ENCODE data around the gene MBOAT1. TPM values are rescaled to one million over a fixed set of nuclear protein-coding genes. Genes with fewer than 3 reads are reported as not detected.

The MBOAT1 gene
- polyA plus RNA-seq, 3 donors: 6.8 to 59.1 (median 8.1) TPM

DNA sequence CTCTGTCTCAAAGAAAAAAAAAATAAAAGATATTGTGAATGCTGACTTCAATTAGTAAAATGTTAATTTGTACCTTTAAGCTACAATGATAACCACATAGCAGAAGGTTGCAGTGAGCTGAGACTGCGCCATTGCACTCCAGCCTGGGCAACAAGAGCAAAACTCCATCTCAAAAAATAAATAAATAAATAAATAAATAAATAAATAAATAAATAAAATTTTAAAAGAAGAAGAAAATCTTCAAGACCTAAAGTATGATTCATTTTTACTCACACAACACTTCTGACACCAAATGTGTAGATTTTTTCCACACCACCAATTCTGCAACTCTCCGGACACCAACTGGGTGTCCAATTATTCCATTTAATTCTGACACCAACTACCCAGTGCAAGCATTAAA is 28.8 kb upstream of the MBOAT1 start:
- H3K4me3 ChIP-seq (replicated peaks in 1 of 3; ENCODE audit: low read depth in 2 of 3, low read length in 3 of 3): no peak overlapping the region
- no peaks in the 10 kb centered on the region for H3K79me2 ChIP-seq (ENCODE audit: insufficient read depth, low read length)
- no peak for DNase-seq
- no peak overlapping the region for H3K27ac ChIP-seq (ENCODE audit: low read depth in 1 of 2, low read length in 2 of 2)
- Mint-ChIP-seq H3K4me1 (peaks cover 2% of the 10 kb centered on the region), H3K27ac (no peak overlapping the region), H3K9me3 (peaks cover 0 to 15% (median 2%) of the 10 kb centered on the region in 7 donors), H3K36me3 (no peaks in the 10 kb centered on the region), H3K27me3 (ENCODE audit: low read depth in 3 of 3) (peaks cover 0 to 3% (median 0%) of the 10 kb centered on the region in 3 donors), H3K4me3 (no peak overlapping the region)
- no peak overlapping the region for H3K9ac ChIP-seq (ENCODE audit: insufficient read depth, low read length, poor library complexity, severe bottlenecking)
- no peak overlapping the region for H2AFZ ChIP-seq (ENCODE audit: insufficient read depth, low read depth, low read length, poor library complexity, severe bottlenecking)
- WGBS (ENCODE audit: insufficient coverage): no CpG with 5 or more reads among the region's 2 CpGs
- intact Hi-C loops (cut with micrococcal nuclease): no loop called here
- H4K20me1 ChIP-seq (ENCODE audit: insufficient read depth, low read length): no peaks in the 10 kb centered on the region
- H3K27me3 ChIP-seq (ENCODE audit: control insufficient read depth in 2 of 2, insufficient read depth in 2 of 2, low read length in 2 of 2): no peaks in the 10 kb centered on the region
- H3K4me2 ChIP-seq (replicated peaks; ENCODE audit: extremely low read depth, low read length, poor library complexity, severe bottlenecking): no peak overlapping the region
- TF ChIP-seq, protein P1, sequence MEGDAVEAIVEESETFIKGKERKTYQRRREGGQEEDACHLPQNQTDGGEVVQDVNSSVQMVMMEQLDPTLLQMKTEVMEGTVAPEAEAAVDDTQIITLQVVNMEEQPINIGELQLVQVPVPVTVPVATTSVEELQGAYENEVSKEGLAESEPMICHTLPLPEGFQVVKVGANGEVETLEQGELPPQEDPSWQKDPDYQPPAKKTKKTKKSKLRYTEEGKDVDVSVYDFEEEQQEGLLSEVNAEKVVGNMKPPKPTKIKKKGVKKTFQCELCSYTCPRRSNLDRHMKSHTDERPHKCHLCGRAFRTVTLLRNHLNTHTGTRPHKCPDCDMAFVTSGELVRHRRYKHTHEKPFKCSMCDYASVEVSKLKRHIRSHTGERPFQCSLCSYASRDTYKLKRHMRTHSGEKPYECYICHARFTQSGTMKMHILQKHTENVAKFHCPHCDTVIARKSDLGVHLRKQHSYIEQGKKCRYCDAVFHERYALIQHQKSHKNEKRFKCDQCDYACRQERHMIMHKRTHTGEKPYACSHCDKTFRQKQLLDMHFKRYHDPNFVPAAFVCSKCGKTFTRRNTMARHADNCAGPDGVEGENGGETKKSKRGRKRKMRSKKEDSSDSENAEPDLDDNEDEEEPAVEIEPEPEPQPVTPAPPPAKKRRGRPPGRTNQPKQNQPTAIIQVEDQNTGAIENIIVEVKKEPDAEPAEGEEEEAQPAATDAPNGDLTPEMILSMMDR (IDR thresholded peaks at IDR 0.05): no peak
- no peaks in the 10 kb centered on the region for H3K4me1 ChIP-seq (ENCODE audit: control insufficient read depth in 1 of 2, insufficient read depth in 2 of 2, low read length in 2 of 2)
- no peaks in the 10 kb centered on the region for H3K36me3 ChIP-seq (replicated peaks in 1 of 2; ENCODE audit: control insufficient read depth in 1 of 2, insufficient read depth in 2 of 2, low read length in 2 of 2)
- H3K9me3 ChIP-seq (replicated peaks in 1 of 2; ENCODE audit: control insufficient read depth in 1 of 2, insufficient read depth in 1 of 2, low read length in 2 of 2): peaks cover 0 to 15% of the 10 kb centered on the region in 2 donors

DNA sequence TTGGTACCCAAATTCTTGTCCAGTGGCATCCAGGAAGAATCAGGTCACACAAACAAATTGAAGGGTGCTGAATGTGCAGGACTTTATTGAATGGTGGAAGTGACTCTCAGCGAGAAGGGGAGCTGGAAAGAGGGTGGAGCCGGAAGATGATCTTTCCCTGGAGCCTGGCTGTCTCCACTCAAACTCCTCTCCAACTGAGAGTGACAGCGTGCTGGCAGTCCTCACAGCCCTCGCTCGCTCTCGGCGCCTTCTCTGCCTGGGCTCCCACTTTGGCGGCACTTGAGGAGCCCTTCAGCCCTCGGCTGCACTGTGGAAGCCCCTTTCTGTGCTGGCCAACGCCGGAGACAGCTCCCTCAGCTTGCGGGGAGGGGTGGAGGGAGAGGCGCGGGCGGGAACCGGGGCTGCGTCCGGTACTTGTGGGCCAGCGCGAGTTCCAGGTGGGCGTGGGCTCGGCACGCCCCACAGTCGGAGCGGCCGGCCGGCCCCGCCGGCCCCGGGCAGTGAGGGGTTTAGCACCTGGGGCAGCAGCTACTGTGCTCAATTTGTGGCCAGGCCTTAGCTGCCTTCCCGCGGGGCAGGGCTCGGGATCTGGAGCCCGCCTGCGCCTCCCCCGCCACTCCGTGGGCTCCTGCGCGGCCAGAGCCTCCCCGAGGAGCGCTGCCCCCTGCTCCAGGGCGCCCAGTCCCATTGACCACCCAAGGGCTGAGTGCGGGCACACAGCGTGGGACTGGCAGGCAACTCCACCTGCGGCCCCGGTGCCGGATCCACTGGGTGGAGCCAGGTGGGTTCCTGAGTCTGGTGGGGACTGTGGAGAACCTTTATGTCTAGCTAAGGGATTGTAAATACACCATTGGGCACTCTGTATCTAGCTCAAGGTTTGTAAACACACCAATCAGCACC is 26.7 kb upstream of the MBOAT1 start:
- TF ChIP-seq, protein P1 (IDR thresholded peaks at IDR 0.05): no peak
- Histone ChIP-seq H3K79me2 (ENCODE audit: insufficient read depth, low read length) (no peaks in the 10 kb centered on the region), H4K20me1 (ENCODE audit: insufficient read depth, low read length) (no peaks in the 10 kb centered on the region), H3K4me2 (replicated peaks; ENCODE audit: extremely low read depth, low read length, poor library complexity, severe bottlenecking) (no peak overlapping the region), H3K9ac (ENCODE audit: insufficient read depth, low read length, poor library complexity, severe bottlenecking) (no peak overlapping the region), H2AFZ (ENCODE audit: insufficient read depth, low read depth, low read length, poor library complexity, severe bottlenecking) (no peak overlapping the region), H3K4me3 (replicated peaks in 1 of 3; ENCODE audit: low read depth in 2 of 3, low read length in 3 of 3) (no peak overlapping the region), H3K27ac (ENCODE audit: low read depth in 1 of 2, low read length in 2 of 2) (no peak overlapping the region), H3K4me1 (ENCODE audit: control insufficient read depth in 1 of 2, insufficient read depth in 2 of 2, low read length in 2 of 2) (no peaks in the 10 kb centered on the region), H3K27me3 (ENCODE audit: control insufficient read depth in 2 of 2, insufficient read depth in 2 of 2, low read length in 2 of 2) (no peaks in the 10 kb centered on the region), H3K36me3 (replicated peaks in 1 of 2; ENCODE audit: control insufficient read depth in 1 of 2, insufficient read depth in 2 of 2, low read length in 2 of 2) (no peaks in the 10 kb centered on the region), H3K9me3 (replicated peaks in 1 of 2; ENCODE audit: control insufficient read depth in 1 of 2, insufficient read depth in 1 of 2, low read length in 2 of 2) (peaks cover 0 to 8% of the 10 kb centered on the region in 2 donors)
- 96% methylated on average over 40 of the region's 47 CpGs for whole genome bisulfite sequencing (ENCODE audit: insufficient coverage)
- Mint-ChIP-seq H3K36me3 (no peaks in the 10 kb centered on the region), H3K27ac (no peak overlapping the region), H3K4me1 (peaks cover 2% of the 10 kb centered on the region), H3K4me3 (no peak overlapping the region), H3K9me3 (peaks cover 0 to 14% (median 2%) of the 10 kb centered on the region in 7 donors), H3K27me3 (ENCODE audit: low read depth in 3 of 3) (peaks cover 0 to 6% (median 0%) of the 10 kb centered on the region in 3 donors)
- intact Hi-C loops (cut with micrococcal nuclease): no loop called here
- no peak for DNase-seq
